ENCODE data around the gene USP17L11. TPM values are rescaled to one million over a fixed set of nuclear protein-coding genes. Genes with fewer than 3 reads are reported as not detected.
"Not testable (repeated sequence)": the region's sequence is repeated elsewhere in the genome, so short reads cannot be mapped to it uniquely, and the experiment has no call there.

USP17L11 gene
- total and polyA plus RNA-seq, 2 donors = not detected

DNA sequence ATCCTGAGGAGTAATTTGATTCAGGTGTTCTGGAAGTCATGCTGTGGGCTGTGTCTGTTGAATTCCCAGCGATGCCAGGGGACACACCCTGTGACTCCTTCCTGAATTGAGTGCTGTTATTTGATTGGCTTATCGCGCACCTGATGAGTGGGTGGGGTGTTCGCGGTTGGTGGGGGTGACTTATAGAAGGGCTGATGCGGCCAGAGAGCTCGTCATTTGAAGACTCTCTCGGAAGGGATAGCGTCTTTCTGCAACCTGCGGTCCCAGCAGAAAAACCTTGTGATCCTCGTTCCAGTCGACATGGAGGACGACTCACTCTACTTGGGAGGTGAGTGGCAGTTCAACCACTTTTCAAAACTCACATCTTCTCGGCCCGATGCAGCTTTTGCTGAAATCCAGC, 42.6 kb downstream of the USP17L11 start, which contains the start of gene USP17L20:
Gene USP17L20 (plus strand): TSS at position 301 of the 400 bp plus-strand sequence. CDS start 0 bp downstream, at position 301.
- no CpG with 5 or more reads among the region's 15 CpGs for WGBS
- not testable (repeated sequence) for DNase-seq (ENCODE audit: extremely low spot score); H3K27ac ChIP-seq (ENCODE audit: low read depth)

DNA sequence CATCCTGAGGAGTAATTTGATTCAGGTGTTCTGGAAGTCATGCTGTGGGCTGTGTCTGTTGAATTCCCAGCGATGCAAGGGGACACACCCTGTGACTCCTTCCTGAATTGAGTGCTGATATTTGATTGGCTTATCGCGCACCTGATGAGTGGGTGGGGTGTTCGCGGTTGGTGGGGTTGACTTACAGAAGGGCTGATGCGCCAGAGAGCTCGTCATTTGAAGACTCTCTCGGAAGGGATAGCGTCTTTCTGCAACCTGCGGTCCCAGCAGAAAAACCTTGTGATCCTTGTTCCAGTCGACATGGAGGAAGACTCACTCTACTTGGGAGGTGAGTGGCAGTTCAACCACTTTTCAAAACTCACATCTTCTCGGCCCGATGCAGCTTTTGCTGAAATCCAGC, 47.4 kb downstream of the USP17L11 start, which contains the start of gene USP17L21:
Gene USP17L21 (plus strand): TSS at position 301 of the 400 bp plus-strand sequence. CDS start 0 bp downstream, at position 301.
- not testable (repeated sequence) for H3K27ac ChIP-seq (ENCODE audit: low read depth); DNase-seq (ENCODE audit: extremely low spot score); H3K36me3 ChIP-seq (ENCODE audit: insufficient read depth); H3K4me1 ChIP-seq (ENCODE audit: insufficient read depth); H3K4me3 ChIP-seq (ENCODE audit: low read depth, low read length)
- no CpG with 5 or more reads among the region's 13 CpGs for WGBS

More for the DNA sequence above, 42.6 kb downstream of the USP17L11 start, which contains the start of gene USP17L20:
- H3K4me3 ChIP-seq (ENCODE audit: low read depth, low read length); H3K36me3 ChIP-seq (ENCODE audit: insufficient read depth); H3K4me1 ChIP-seq (ENCODE audit: insufficient read depth): not testable (repeated sequence)

Other genes starting within 250 kb of the USP17L11 start
- not detected for gene FAM90A26, start 45.0 kb upstream of the USP17L11 start, total RNA-seq
- gene FAM90A26, start 45.0 kb upstream of the USP17L11 start, polyA plus RNA-seq = not detected
- gene USP17L10, start 4.7 kb upstream of the USP17L11 start, total RNA-seq = not detected
- gene USP17L10, start 4.7 kb upstream of the USP17L11 start, polyA plus RNA-seq = not detected
- not detected for gene USP17L12, start 4.7 kb downstream of the USP17L11 start, total RNA-seq
- not detected for gene USP17L12, start 4.7 kb downstream of the USP17L11 start, polyA plus RNA-seq
- gene USP17L13, start 9.5 kb downstream of the USP17L11 start, total RNA-seq = not detected
- gene USP17L13, start 9.5 kb downstream of the USP17L11 start, polyA plus RNA-seq = not detected
- gene USP17L15, start 19.0 kb downstream of the USP17L11 start, total RNA-seq = not detected
- not detected for gene USP17L15, start 19.0 kb downstream of the USP17L11 start, polyA plus RNA-seq
- not detected for gene USP17L17, start 28.5 kb downstream of the USP17L11 start, total RNA-seq
- gene USP17L17, start 28.5 kb downstream of the USP17L11 start, polyA plus RNA-seq = not detected
- not detected for gene USP17L18, start 33.2 kb downstream of the USP17L11 start, total RNA-seq
- gene USP17L18, start 33.2 kb downstream of the USP17L11 start, polyA plus RNA-seq = not detected
- not detected for gene USP17L19, start 38.0 kb downstream of the USP17L11 start, total RNA-seq
- not detected for gene USP17L19, start 38.0 kb downstream of the USP17L11 start, polyA plus RNA-seq
- gene USP17L20, start 42.7 kb downstream of the USP17L11 start, total RNA-seq = not detected
- gene USP17L20, start 42.7 kb downstream of the USP17L11 start, polyA plus RNA-seq = not detected
- gene USP17L21, start 47.5 kb downstream of the USP17L11 start, total RNA-seq = not detected
- not detected for gene USP17L21, start 47.5 kb downstream of the USP17L11 start, polyA plus RNA-seq
- gene USP17L22, start 52.2 kb downstream of the USP17L11 start, total RNA-seq = not detected
- gene USP17L22, start 52.2 kb downstream of the USP17L11 start, polyA plus RNA-seq = not detected
- gene USP17L24, start 109.8 kb downstream of the USP17L11 start, total RNA-seq = not detected
- not detected for gene USP17L24, start 109.8 kb downstream of the USP17L11 start, polyA plus RNA-seq
- gene USP17L25, start 114.5 kb downstream of the USP17L11 start, total RNA-seq = not detected
- not detected for gene USP17L25, start 114.5 kb downstream of the USP17L11 start, polyA plus RNA-seq
- not detected for gene USP17L26, start 119.3 kb downstream of the USP17L11 start, total RNA-seq
- not detected for gene USP17L26, start 119.3 kb downstream of the USP17L11 start, polyA plus RNA-seq
- not detected for gene USP17L5, start 124.0 kb downstream of the USP17L11 start, total RNA-seq
- not detected for gene USP17L5, start 124.0 kb downstream of the USP17L11 start, polyA plus RNA-seq
- gene USP17L27, start 128.7 kb downstream of the USP17L11 start, total RNA-seq = not detected
- gene USP17L27, start 128.7 kb downstream of the USP17L11 start, polyA plus RNA-seq = not detected
- not detected for gene USP17L28, start 133.5 kb downstream of the USP17L11 start, total RNA-seq
- gene USP17L28, start 133.5 kb downstream of the USP17L11 start, polyA plus RNA-seq = not detected
- gene USP17L29, start 138.2 kb downstream of the USP17L11 start, total RNA-seq = not detected
- gene USP17L29, start 138.2 kb downstream of the USP17L11 start, polyA plus RNA-seq = not detected
- not detected for gene USP17L30, start 147.7 kb downstream of the USP17L11 start, total RNA-seq
- gene USP17L30, start 147.7 kb downstream of the USP17L11 start, polyA plus RNA-seq = not detected
- not detected for gene DEFB131A, start 229.0 kb downstream of the USP17L11 start, total RNA-seq
- not detected for gene DEFB131A, start 229.0 kb downstream of the USP17L11 start, polyA plus RNA-seq

All from urinary bladder (tissue), 4 donors.